GM21619 (cell line): ENCODE results near the gene NEK1.
"Not testable (repeated sequence)": the region's sequence is repeated elsewhere in the genome, so short reads cannot be mapped to it uniquely, and the experiment has no call there.

Source experiments
- ATAC-seq: cut with Tn5 transposase; IDR thresholded peaks from one replicate; pipeline ENCODE4 v1.9.1; 2021; ENCODE audit not compliant: unreplicated experiment

NEK1 gene

DNA sequence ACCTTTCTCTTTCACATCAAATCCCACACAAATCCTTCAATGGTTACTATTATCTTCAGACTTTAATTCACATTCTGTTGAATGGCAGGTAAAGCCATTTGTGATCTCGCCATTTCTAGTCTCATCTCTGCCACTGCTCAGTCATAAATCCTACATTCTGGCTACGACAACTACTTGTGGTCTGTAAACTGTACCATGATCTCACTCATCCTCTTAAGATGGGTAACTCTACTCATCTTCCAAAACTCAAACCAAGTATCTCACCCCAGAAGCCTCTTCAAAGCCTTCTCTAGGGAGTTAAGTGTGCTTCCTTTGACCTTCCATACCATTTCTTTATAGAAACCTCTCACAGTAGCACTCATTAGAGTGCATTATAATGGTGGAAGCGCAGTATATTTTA, 101.8 kb downstream of the NEK1 start:
- ATAC-seq: no peak

GRCh38 chr4:169506903-169507302, 105.5 kb downstream of the NEK1 start:
- ATAC-seq: no peak

GRCh38 chr4:169499907-169500306, 112.5 kb downstream of the NEK1 start:
- ATAC-seq: not testable (repeated sequence)

DNA sequence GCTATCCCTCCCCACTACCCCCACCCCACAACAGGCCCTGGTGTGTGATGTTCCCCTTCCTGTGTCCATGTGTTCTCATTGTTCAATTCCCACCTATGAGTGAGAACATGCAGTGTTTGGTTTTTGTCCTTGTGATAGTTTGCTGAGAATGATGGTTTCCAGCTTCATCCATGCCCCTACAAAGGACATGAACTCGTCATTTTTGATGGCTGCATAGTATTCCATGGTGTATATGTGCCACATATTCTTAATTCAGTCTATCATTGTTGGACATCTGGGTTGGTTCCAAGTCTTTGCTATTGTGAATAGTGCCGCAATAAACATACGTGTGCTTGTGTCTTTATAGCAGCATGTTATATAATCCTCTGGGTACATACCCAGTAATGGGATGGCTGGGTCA, 118.1 kb downstream of the NEK1 start:
- not testable (repeated sequence) for ATAC-seq

DNA sequence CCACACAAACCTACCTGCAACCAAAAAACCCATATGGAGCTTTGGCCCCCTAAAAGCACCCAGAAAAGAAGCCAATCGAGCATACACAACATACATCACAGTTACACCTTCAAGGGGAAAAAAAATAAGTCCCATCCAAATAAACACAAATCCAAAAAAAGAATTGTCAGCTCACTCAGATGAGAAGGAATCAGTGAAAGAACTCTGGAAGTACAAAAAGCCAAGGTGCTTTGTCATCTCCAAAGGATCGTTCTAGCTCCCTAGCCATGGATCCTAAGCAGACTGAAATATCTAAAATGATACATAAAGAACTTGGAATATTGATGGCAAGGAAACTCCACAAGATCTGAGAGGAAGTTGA, 119.2 kb downstream of the NEK1 start:
- no peak for ATAC-seq

GRCh38 chr4:169492436-169493163, 119.8 kb downstream of the NEK1 start:
- ATAC-seq: peak; percentile 60

- no peak for ATAC-seq
Observed at GRCh38 chr4:169491211-169491610, 121.2 kb downstream of the NEK1 start.

DNA sequence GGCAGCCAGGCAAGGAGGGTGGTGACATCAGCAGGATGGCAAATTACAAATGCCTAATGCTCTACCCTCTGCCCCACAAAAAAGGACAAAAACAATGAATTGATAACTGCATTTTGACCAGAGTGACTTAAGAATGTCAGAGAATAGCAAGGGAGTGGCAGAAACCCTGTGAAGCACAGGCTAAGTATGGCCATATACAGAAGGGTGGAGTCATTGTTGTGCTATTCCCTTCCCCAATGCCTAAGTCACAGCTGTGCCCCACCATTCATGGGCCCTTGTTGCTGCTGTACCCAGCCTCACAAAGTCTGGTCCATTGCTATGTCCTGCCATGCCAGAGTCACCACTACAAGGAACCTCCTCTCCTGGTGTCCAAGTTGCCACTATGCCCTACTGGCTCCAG, 123.1 kb downstream of the NEK1 start:
- no peak for ATAC-seq

DNA sequence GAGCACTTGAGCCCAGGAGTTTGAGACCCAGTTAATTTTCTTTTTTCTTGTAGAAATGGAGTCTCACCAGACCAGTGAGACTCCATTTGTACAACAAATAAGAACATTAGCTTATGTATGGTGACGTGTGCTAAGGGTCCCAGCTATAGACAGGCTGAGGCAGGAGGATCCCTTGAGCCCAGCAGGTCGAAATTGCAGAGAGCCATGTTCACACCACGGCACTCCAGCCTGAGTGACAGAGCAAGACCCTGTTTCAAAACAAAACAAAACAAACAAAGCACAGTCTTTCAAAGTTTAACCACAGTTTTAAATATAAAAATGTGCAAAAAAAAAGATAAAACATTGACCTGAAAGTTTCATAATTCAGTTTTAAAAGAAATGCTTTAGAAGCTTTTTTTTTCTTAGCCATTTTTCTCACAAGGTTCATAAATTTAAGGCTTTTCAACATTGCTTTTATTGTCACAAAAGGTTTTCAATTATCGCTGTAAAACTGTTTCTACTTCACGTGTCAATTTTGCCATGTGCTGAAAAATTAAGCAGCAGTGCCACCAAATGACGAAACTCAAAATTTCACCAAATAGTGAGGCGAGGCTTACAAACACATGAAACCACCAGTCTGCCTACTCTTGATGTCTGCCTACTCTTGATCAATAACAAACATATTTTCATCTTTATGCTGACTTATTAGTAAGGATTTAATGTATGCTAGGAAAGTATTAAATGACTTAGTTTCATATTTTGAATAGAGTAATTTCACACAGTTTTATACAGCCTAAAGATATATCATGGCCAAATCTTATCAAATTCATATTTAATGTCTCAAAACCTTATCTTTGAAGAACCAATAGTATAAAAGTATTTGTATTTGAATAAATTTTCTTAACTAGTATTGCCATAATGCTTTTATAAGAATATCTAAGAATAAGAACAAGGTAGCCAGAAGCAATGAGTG, 126.3 kb downstream of the NEK1 start:
- peak; percentile 76 for ATAC-seq

DNA sequence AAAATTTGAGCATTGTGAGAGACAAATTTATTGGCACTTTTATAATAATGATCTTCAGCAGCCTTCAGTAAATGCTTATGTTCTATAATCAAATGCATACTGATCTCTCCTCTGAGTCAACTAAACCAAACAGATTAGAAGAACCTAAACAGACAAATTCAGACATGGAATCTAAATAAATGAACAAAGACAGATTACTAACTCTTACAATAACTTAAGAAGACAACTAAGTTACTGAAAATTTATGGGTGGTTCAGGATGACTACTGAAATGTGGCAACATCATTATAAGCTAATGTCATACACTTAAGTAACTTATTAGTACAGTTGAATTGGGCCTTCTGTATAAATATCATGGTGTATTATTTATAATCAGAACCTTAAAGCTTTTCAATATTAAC, 127.3 kb downstream of the NEK1 start:
- no peak for ATAC-seq

DNA sequence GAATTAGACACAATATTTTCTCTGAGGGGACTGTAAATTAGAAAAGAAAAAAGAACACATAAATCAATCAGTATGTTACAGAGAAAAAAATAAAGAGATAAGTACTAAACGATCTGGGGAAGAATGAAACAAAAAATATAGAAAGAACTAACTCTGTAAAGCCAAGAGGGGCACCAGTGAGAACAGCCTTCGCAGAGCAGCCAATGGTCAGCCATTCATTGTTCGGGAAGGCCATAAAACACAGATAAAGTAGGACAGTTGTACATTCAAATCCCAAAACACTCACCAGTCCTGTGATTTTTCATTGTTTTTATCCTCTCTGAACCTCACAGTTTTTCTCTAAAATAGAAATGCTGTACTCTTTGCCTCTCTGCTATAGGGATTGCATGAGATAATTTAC, 127.9 kb downstream of the NEK1 start:
- ATAC-seq: no peak

DNA sequence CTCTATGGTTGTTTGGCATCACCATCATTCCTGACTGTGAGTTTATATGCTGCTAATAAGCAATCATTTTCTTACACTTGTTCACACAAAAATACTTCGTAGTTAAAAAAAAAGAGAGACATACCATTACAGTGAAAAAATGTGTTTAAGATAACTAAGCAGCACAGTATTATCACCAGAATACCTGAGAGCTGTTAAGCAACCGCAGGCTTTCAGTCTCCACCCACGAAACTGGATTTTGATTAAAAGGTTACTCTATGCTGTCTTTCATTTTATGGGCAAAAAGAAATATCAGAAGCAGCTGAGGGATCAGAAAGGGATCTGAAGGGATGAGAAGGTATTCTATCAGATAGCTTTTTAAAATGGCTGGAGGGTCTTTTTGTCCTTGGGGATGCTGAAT, 148.3 kb downstream of the NEK1 start:
- no peak for ATAC-seq

GRCh38 chr4:169460081-169460480, 152.3 kb downstream of the NEK1 start:
- no peak for ATAC-seq

- no peak for ATAC-seq
Observed at GRCh38 chr4:169458575-169458974, 153.8 kb downstream of the NEK1 start.

DNA sequence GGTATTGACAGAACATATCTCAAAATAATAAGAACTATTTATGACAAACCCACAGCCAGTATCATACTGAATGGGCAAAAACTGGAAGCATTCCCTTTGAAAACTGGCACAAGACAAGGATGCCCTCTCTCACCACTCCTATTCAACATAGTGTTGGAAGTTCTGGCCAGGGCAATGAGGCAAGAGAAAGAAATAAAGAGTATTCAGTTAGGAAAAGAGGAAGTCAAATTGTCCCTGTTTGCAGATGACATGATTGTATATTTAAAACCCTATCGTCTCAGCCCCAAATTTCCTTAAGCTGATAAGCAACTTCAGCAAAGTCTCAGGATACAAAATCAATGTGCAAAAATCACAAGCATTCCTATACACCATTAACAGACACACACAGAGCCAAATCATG, 159.7 kb downstream of the NEK1 start:
- not testable (repeated sequence) for ATAC-seq

- ATAC-seq: not testable (repeated sequence)
Observed at GRCh38 chr4:169448935-169449334, 163.4 kb downstream of the NEK1 start.

DNA sequence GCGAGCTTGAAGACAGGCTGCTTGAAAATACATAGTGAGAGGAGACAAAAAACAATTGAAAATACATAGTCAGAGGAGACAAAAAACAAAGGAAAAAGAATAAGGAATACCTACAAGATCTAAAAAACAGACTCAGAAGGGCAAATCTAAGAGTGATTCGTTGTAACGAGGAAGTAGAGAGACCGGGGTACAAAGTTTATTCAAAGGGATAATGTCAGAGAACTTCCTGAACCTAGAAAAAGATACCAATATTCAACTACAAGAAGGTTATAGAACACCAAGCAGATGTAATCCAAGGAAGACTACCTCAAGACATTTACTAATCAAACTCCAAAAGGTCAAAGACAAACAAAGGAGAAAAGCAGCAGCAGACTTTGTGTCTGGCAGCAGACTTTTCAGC, 165.6 kb downstream of the NEK1 start:
- ATAC-seq: no peak

DNA sequence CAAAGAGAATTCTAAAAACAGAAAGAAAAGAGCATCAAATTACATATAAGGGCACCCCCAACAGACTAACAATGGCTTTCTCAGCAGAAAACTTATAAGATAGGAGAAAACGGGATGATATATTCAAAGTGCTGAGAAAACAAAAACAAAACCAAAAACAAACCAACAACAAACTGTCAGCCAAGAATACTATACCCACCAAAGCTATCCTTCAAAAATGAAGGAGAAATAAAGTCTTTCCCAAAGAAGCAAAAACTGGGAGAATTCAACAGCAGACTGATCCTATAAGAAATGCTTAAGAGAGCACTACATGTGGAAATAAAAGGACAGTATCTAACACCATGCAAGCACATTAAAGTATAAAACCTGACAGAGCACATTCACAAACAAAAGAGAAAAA, 168.6 kb downstream of the NEK1 start:
- no peak for ATAC-seq

GRCh38 chr4:169440446-169440845, 171.9 kb downstream of the NEK1 start:
- no peak for ATAC-seq

- ATAC-seq: no peak
Observed at GRCh38 chr4:169439244-169439643, 173.1 kb downstream of the NEK1 start.

DNA sequence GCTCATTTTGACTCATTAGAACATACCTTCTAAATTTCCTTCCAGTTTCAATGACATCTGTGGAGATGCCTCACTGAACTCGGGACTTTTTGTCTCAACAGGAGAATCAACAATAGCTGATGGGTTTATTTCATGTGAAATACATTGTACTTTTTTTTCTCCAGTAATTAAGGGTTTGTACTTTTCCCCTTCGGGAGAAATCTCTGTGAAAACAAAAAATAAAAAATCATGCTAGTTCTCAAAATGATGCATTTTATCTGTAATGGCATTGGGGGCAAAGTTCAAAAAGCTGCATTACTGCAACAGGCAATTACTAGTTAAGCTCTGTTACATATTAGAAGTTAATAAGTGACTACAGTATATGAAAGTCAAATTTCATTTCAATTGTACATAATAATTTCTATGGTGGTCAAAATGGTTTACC, 174.3 kb downstream of the NEK1 start:
- peak; percentile 40 for ATAC-seq
